NCI-H345 treated with DMSO at 0.1 percent for 48 hours (cell line): ENCODE results near the gene SCAP.

Experiments
- DNase-seq: peaks from one replicate; lab custom pipeline; 2025; ENCODE audit not compliant: unreplicated experiment; lab: John Stamatoyannopoulos, UW

SCAP gene

DNA sequence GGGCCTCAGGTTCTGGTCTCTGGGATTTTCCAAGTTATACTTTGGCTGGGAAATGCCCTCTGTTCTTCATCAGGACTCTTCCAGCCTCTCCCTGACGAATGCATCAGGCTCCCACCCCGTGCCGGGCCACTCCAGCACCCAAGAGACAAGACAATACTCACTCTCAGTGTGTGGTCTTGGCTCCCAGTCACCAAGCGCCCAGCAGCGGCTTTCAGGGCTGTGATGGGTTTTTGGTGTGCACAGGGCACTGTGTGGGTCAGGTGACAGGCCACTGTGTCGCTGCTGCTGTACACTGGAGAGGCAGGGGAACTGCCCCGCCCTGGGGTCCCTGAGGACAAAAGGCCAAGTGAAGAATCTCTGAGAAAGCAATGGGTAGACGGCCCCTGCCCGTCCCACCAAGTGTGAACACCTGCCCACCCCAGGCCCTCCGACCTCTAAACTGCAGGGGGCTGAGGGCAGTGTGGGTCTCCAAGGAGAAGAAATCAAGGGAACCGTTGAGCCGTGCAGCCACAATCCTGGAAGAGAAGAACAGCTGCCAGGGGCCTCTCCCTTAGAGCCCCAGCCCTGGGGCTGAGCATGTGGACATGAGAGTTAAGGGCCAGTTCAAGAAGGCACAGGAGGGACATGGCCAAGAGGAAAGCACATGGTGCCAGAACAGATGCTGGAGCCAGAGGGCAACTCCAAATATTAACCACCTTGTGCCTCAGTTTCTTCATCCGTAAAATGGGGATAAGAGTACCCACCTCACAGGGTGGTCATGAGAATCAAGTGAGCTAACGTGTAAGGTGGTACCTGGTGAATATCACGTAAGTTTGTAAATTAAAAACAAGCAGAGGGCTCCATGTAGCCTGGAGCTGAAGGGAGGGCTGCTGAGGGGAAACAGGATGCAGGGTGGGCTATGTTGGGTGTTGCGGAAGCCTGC lies 60.8 kb downstream of the SCAP start:
- DNase-seq = no peak

DNA sequence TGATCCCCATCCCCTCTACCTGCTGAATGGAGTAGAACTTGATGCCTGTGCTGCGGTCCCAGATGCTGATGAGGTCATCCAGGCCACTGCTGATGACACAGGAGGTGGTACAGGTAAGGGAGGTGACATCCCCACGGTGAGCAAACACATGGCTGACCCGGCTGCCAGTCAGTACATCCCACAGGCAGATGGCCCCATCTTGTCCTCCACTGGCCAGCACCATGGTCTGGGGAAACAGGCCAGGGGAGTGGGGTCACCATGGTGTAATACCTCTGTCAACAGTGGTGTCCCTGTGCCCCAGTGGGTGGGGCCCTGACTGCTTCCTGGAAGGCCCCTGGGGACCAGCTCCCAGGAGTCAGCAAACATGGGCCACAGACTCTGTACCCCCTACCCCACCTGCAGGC lies 61.6 kb downstream of the SCAP start:
- DNase-seq = no peak

DNA sequence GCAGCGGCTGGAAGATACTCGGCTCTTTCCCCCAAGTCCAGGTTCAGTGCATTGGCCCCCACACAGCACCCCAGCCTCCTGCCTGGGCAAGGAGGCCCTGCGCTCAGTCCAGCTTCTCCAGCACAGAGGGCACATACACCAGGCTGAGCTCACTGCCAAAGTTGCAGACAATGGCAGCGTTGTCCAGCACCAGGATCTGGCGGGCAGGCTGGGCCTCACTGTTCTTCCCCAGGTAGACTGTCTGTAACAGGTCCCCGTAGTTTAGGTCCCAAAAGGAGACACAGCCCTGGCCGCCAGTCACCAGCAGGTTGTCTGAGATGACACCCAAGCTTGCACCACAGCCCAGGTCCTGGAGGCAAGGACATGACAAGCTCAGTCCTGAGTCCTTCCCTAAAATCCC lies 62.0 kb downstream of the SCAP start:
- no peak for DNase-seq

DNA sequence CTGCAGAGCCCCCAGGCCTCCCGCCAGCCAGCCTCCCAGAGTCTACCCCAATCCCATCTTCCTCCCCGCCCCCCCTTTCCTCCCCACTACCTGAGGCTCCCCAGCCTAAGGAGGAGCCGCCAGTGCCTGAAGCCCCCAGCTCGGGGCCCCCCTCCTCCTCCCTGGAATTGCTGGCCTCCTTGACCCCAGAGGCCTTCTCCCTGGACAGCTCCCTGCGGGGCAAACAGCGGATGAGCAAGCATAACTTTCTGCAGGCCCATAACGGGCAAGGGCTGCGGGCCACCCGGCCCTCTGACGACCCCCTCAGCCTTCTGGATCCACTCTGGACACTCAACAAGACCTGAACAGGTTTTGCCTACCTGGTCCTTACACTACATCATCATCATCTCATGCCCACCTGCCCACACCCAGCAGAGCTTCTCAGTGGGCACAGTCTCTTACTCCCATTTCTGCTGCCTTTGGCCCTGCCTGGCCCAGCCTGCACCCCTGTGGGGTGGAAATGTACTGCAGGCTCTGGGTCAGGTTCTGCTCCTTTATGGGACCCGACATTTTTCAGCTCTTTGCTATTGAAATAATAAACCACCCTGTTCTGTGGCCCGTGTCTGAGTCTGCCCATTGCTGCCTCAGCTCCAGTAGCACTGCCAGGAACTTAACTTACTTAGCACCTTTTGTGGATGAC lies 62.8 kb downstream of the SCAP start:
- no peak for DNase-seq

- DNase-seq = no peak
These were observed 63.3 kb downstream of the SCAP start for GRCh38 chr3:47412453-47412756.

DNA sequence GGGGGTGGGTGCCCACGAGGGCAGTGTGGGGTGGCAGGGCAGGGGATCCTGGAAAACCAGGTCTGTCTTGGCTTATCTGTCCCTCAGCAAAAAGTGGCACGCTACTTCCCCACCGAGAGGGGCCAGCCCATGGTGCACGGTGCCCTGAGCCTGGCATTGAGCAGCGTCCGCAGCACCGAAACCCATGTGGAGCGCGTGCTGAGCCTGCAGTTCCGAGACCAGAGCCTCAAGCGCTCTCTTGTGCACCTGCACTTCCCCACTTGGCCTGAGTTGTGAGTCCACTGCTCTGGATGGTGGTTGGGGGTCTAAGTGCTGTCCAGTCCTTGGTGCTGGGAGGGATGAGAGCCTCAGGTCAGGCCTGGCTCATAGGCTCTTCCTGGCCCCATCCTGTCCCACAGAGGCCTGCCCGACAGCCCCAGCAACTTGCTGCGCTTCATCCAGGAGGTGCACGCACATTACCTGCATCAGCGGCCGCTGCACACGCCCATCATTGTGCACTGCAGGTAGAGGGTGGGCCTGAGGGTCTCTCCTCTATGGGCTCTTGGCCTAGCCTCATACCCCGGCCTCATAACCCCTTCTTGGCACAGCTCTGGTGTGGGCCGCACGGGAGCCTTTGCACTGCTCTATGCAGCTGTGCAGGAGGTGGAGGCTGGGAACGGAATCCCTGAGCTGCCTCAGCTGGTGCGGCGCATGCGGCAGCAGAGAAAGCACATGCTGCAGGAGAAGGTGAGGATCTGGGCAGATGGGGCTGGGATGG lies 63.9 kb downstream of the SCAP start:
- DNase-seq = no peak

DNA sequence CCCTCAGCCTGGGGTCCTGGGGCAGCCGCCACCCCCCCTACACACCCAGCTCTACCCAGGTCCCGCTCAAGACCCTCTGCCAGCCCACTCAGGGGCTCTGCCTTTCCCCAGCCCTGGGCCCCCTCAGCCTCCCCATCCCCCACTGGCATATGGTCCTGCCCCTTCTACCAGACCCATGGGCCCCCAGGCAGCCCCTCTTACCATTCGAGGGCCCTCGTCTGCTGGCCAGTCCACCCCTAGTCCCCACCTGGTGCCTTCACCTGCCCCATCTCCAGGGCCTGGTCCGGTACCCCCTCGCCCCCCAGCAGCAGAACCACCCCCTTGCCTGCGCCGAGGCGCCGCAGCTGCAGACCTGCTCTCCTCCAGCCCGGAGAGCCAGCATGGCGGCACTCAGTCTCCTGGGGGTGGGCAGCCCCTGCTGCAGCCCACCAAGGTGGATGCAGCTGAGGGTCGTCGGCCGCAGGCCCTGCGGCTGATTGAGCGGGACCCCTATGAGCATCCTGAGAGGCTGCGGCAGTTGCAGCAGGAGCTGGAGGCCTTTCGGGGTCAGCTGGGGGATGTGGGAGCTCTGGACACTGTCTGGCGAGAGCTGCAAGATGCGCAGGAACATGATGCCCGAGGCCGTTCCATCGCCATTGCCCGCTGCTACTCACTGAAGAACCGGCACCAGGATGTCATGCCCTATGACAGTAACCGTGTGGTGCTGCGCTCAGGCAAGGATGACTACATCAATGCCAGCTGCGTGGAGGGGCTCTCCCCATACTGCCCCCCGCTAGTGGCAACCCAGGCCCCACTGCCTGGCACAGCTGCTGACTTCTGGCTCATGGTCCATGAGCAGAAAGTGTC lies 64.7 kb downstream of the SCAP start:
- DNase-seq = no peak

- DNase-seq = no peak
These were observed 65.4 kb downstream of the SCAP start for GRCh38 chr3:47410417-47410720.

DNA sequence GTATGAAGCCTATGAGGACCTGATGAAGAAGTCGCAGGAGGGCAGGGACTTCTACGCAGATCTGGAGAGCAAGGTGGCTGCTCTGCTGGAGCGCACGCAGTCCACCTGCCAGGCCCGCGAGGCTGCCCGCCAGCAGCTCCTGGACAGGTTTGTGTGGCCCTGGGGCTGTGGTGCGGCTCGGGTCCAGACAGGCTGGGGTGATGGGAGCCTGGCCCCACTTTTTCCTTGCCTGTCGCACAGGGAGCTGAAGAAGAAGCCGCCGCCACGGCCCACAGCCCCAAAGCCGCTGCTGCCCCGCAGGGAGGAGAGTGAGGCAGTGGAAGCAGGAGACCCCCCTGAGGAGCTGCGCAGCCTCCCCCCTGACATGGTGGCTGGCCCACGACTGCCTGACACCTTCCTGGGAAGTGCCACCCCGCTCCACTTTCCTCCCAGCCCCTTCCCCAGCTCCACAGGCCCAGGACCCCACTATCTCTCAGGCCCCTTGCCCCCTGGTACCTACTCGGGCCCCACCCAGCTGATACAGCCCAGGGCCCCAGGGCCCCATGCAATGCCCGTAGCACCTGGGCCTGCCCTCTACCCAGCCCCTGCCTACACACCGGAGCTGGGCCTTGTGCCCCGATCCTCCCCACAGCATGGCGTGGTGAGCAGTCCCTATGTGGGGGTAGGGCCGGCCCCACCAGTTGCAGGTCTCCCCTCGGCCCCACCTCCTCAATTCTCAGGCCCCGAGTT lies 65.9 kb downstream of the SCAP start:
- no peak for DNase-seq

- DNase-seq = no peak
These were observed 66.5 kb downstream of the SCAP start for GRCh38 chr3:47409284-47409683.

- DNase-seq = no peak
These were observed 66.9 kb downstream of the SCAP start for GRCh38 chr3:47408839-47409229.

DNA sequence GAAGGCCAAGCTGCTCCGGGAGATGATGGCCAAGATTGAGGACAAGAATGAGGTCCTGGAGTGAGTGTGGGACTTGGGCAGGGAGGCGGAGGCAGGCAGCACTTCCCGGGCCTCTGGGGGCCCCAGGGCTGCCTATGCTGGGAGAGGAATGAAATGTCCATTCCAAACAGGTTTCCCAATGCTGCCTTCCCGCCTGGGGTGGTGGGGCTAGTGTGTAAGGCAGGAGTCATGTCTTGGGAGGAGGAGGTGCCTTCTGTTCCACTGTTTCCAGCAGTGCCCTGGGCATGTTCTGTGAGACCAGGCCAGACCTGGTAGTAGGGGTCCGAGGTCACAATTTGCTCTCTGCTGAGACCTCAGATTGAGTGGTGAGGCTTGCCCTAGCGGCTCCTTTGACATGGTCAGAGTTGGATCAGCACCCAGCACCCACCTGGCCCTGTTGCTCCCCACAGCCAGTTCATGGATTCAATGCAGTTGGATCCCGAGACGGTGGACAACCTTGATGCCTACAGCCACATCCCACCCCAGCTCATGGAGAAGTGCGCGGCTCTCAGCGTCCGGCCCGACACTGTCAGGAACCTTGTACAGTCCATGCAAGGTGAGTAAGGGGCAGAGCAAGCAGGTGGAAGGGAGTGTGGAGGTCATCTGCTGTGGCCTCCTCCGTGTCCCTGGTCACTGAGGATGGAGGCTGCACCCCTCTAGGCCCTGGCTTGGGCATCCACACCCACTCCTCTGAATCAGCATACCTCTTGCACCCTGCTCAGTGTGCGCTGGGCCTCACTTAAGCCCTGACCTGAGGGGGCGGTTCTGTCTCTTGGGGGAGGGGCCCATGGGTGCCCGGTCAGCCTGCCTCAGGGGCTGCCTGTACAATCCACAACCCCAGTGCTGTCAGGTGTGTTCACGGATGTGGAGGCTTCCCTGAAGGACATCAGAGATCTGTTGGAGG lies 67.6 kb downstream of the SCAP start:
- no peak for DNase-seq

DNA sequence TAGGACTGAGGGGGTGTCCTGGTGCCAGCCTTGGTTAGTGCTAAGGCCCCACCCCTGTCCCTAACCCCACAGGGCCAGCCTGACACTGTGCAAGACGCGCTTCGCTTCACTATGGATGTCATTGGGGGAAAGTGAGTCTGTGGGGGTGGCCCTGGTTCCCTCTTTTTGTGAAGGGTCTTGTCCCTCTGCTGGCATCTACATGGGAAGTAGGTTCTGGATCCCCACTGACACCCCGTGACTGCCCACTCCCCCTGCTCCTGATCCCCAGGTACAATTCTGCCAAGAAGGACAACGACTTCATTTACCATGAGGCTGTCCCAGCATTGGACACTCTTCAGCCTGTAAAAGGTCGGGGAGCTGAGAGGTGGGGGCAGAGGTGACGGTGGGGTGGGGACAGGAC lies 68.5 kb downstream of the SCAP start:
- DNase-seq = no peak

DNA sequence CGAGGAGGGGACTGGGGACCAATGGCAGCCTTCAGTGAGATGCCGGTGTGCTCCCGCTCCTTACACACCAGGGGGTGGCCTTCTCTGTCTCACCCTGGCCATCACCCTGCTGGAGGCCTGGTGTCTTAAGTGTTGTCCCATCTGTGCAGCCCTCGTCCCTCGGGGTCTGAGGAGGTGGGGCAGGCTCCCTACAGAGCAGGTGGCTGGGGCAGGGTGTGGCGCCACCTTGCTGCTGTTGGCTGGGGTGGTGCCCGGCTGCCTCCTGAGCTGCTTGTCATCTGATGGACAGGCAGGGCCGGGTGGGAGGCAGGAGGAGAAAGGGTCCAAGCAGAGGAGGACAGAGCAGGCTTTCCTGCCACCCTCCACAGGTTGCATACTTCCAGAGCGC lies 69.0 kb downstream of the SCAP start:
- no peak for DNase-seq

- no peak for DNase-seq
These were observed 69.7 kb downstream of the SCAP start for GRCh38 chr3:47405820-47406761.

DNA sequence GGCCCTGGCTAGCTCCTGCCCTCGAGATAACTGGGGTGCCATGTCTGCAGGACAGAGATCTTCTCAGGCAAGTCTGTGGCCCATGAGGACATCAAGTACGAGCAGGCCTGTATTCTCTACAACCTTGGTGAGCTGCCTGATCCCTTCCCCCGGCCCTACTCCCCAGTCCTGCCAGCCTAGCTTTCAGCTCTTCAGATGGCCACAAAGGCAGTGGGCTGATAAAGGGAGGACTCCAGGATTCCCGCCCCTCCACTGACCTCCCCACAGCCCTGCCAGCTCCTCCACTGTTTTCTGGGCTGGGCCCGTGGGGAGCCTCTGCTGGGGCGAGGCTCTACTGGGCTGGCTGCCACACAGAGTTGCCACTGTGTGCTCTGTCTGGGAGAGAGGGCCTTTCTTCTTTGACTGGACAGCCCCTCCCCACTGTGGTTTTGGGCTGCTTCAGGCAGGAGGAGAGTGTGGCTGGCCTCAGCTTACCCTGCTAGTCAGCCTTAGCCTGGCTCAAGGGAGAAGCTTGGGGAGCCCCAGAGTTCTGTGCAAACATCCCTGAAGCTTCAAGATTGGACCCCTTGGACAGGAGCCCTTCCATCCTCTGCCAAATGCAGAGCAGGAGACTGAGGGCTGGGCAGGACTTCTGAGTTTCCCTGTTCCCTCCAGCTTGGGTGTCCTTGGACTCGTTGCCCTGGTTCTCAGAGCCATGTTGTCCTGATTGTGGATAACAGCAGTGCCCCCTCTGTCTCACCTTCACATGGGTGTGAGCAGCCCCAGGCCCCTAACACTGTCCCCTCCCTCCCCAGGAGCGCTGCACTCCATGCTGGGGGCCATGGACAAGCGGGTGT lies 70.6 kb downstream of the SCAP start:
- DNase-seq = no peak

DNA sequence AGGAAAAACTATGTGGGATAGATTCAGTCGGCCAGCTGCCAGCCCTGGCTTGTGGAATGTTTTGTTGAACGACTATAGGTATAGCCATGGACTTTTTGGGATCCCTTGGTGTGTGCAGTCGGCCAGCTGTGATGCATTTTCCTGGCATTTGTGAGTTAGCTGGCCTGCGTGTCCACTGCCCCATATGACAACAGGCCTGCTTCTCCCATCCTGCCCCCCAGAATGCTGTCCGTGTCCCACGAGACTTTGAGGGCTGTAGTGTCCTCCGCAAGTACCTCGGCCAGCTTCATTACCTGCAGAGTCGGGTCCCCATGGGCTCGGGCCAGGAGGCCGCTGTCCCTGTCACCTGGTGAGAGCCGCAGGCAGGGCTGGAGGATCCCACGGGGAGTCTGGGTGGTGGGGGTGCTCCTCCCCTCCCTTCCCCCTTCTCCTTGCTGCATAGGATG lies 71.3 kb downstream of the SCAP start:
- no peak for DNase-seq
